Keratinocyte (primary cell): ENCODE data around the gene LHFPL4.
A peak's percentile ranks its signal among the peaks of the same experiment; 100 is the strongest.

ENCODE experiments used
- CTCF ChIP-seq, 3 experiments: IDR thresholded peaks in 1 of 3; conservative IDR thresholded peaks in 1 of 3; optimal IDR thresholded peaks in 1 of 3; 2 replicates in 2 of 3; 3 replicates in 1 of 3; pipeline versions ENCODE3 to v1.5.1; 2011; ENCODE audit warnings: low read length in 3 of 3, mild to moderate bottlenecking in 3 of 3, moderate library complexity in 2 of 3, control low read depth in 1 of 3, inconsistent platforms in 1 of 3; ENCODE audit not compliant: insufficient read depth in 2 of 3; ENCODE audit errors: extremely low read depth in 1 of 3
- EZH2 ChIP-seq: IDR thresholded peaks from one replicate; pipeline ENCODE4 v1.6.1; 2012; ENCODE audit warnings: inconsistent platforms, mild to moderate bottlenecking, low read length, moderate library complexity

GRCh38 chr3:9553948-9554513, 409 bp upstream of the LHFPL4 start:
- peak; percentile 58 for TF ChIP-seq EZH2
- no peak for TF ChIP-seq CTCF (optimal IDR thresholded peaks at IDR 0.05 in 1 of 3, IDR thresholded peaks at IDR 0.05 in 1 of 3, conservative IDR thresholded peaks at IDR 0.05 in 1 of 3; ENCODE audit: extremely low read depth in 1 of 3, insufficient read depth in 2 of 3, low read length in 3 of 3)
